Measurements from ENCODE around the gene BTRC. TPM values are rescaled to one million over a fixed set of nuclear protein-coding genes. Genes with fewer than 3 reads are reported as not detected.
A peak's percentile ranks its signal among the peaks of the same experiment; 100 is the strongest.

Gene BTRC
- total RNA-seq, 6 experiments from 2014 or later = 4.8 to 8.4 (median 6.5) TPM

DNA sequence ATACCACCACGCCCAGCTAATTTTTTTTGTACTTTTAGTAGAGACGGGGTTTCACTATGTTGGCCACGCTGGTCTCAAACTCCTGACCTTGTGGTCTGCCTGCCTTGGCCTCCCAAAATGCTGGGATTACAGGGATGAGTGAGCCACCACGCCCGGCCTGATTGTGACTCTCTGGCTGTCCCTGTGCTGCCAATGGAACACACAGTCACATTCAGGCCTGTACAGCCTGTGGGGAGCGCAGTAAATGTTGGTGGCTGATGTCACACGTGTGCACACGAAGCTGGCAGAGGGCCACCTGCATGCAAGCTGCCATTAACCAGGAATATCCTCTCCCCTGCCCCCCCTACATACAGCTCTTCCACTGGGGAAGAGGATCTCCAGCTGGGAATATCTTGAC, 212.0 kb downstream of the BTRC start:
- Histone ChIP-seq H3K36me3 (no peaks in the 10 kb centered on the region), H3K4me1 (peaks cover 0 to 12% (median 3%) of the 10 kb centered on the region in 4 donors), H3K4me3 (no peak overlapping the region), H3K9me3 (no peaks in the 10 kb centered on the region), H3K27ac (no peak overlapping the region), H3K27me3 (peaks cover 0 to 13% of the 10 kb centered on the region in 2 donors)
- peak in 1 of 3 donors; percentile 22 for DNase-seq
- TF ChIP-seq, protein P1, sequence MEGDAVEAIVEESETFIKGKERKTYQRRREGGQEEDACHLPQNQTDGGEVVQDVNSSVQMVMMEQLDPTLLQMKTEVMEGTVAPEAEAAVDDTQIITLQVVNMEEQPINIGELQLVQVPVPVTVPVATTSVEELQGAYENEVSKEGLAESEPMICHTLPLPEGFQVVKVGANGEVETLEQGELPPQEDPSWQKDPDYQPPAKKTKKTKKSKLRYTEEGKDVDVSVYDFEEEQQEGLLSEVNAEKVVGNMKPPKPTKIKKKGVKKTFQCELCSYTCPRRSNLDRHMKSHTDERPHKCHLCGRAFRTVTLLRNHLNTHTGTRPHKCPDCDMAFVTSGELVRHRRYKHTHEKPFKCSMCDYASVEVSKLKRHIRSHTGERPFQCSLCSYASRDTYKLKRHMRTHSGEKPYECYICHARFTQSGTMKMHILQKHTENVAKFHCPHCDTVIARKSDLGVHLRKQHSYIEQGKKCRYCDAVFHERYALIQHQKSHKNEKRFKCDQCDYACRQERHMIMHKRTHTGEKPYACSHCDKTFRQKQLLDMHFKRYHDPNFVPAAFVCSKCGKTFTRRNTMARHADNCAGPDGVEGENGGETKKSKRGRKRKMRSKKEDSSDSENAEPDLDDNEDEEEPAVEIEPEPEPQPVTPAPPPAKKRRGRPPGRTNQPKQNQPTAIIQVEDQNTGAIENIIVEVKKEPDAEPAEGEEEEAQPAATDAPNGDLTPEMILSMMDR (IDR thresholded peaks at IDR 0.05) = no peak
- TF ChIP-seq POLR2A (IDR thresholded peaks at IDR 0.05) = no peak
- WGBS (ENCODE audit: insufficient coverage, low coverage, low lambda C conversion rate, missing lambda C conversion rate) = 65% methylated on average over 5 of the region's 8 CpGs
- ATAC-seq = no peak
- intact Hi-C loops (cut with DNase I) = loop anchor here (5.0 to 10.0 kb wide), 2 partner anchors 271 to 354 kb away; no protein-coding TSS in a partner anchor

GRCh38 chr10:101566333-101567164, 212.6 kb downstream of the BTRC start:
- H3K4me1 ChIP-seq = peaks cover 0 to 12% (median 3%) of the 10 kb centered on the region in 4 donors
- H3K4me3 ChIP-seq = no peak overlapping the region
- H3K27ac ChIP-seq = no peak overlapping the region
- DNase-seq = peak in 1 of 3 donors; percentile 46
- H3K36me3 ChIP-seq = no peaks in the 10 kb centered on the region
- H3K9me3 ChIP-seq = no peaks in the 10 kb centered on the region
- intact Hi-C loops (cut with DNase I) = loop anchor here (5.0 to 10.0 kb wide), 2 partner anchors 272 to 354 kb away; no protein-coding TSS in a partner anchor
- no peak for ATAC-seq
- peaks cover 0 to 13% of the 10 kb centered on the region in 2 donors for H3K27me3 ChIP-seq
- no peak for TF ChIP-seq POLR2A (IDR thresholded peaks at IDR 0.05)
- TF ChIP-seq, protein P1 (IDR thresholded peaks at IDR 0.05) = no peak
- 25% methylated on average over 10 of the region's 59 CpGs for WGBS (ENCODE audit: insufficient coverage, low coverage, low lambda C conversion rate, missing lambda C conversion rate)

GRCh38 chr10:101567165-101568006, 213.4 kb downstream of the BTRC start:
- Histone ChIP-seq H3K27me3 (peaks cover 0 to 13% of the 10 kb centered on the region in 2 donors), H3K36me3 (no peaks in the 10 kb centered on the region), H3K9me3 (peaks cover 0 to under 1% (median 0%) of the 10 kb centered on the region in 4 donors), H3K4me1 (peaks cover 0 to 12% (median 3%) of the 10 kb centered on the region in 4 donors), H3K4me3 (no peak overlapping the region), H3K27ac (no peak overlapping the region)
- TF ChIP-seq POLR2A (IDR thresholded peaks at IDR 0.05) = no peak
- TF ChIP-seq, protein P1 (IDR thresholded peaks at IDR 0.05) = no peak
- WGBS (ENCODE audit: insufficient coverage, low coverage, low lambda C conversion rate, missing lambda C conversion rate) = 59% methylated on average over 7 of the region's 7 CpGs
- ATAC-seq = no peak
- intact Hi-C loops (cut with DNase I) = loop anchor here (5.0 to 10.0 kb wide), 2 partner anchors 273 to 355 kb away; no protein-coding TSS in a partner anchor
- no peak for DNase-seq

- ATAC-seq = no peak
- intact Hi-C loops (cut with DNase I) = loop anchor here (5.0 to 10.0 kb wide), 2 partner anchors 273 to 356 kb away; no protein-coding TSS in a partner anchor
Observed at GRCh38 chr10:101568054-101568745, 214.2 kb downstream of the BTRC start.

More at GRCh38 chr10:101568054-101568745, 214.2 kb downstream of the BTRC start:
- H3K9me3 ChIP-seq = peaks cover 0 to 6% (median 0%) of the 10 kb centered on the region in 4 donors
- H3K4me3 ChIP-seq = no peak overlapping the region
- peaks cover 0 to 12% (median 3%) of the 10 kb centered on the region in 4 donors for H3K4me1 ChIP-seq
- peak in 1 of 3 donors; percentile 29 for DNase-seq
- no peaks in the 10 kb centered on the region for H3K36me3 ChIP-seq
- no peak overlapping the region for H3K27ac ChIP-seq
- peaks cover 0 to 13% of the 10 kb centered on the region in 2 donors for H3K27me3 ChIP-seq
- 82% methylated on average over 11 of the region's 17 CpGs for WGBS (ENCODE audit: insufficient coverage, low coverage, low lambda C conversion rate, missing lambda C conversion rate)
- TF ChIP-seq, protein P1 (IDR thresholded peaks at IDR 0.05) = no peak
- no peak for TF ChIP-seq POLR2A (IDR thresholded peaks at IDR 0.05)

Measured in right lobe of liver (tissue), 6 donors.